HepG2 (cell line): ENCODE results near the gene FNDC3B. TPM values are rescaled to one million over a fixed set of nuclear protein-coding genes. Genes with fewer than 3 reads are reported as not detected.
A peak's percentile ranks its signal among the peaks of the same experiment; 100 is the strongest.
"Not testable (repeated sequence)": the region's sequence is repeated elsewhere in the genome, so short reads cannot be mapped to it uniquely, and the experiment has no call there.

Experiments used
- ATAC-seq: fragments of 200-7000 bp; cut with Tn5 transposase; 3 replicates; pipeline ENCODE4 v1.9.1; 2020; ENCODE audit warnings: mild to moderate bottlenecking, moderate library complexity
- BruUV-seq: library from RNA; stranded (reverse); fragments of 400-500 nt; replicated peaks from 2 replicates; lab custom pipeline; 2021; lab: Mats Ljungman, UMichigan
- CTCF ChIA-PET: fragments of 300-600 bp; formaldehyde crosslinking; extraction: SDS; loops from one replicate; lab custom pipeline; 2021; ENCODE audit warnings: low total read pairs, inconsistent platforms, low intra/inter-chr PET ratio; lab: Yijun Ruan, JAX
- POLR2A ChIA-PET: fragments of 350-600 bp; sonication (Branson Sonifier 250); formaldehyde crosslinking; loops from one replicate; lab custom pipeline; 2020; ENCODE audit warnings: antibody characterized with exemption, inconsistent platforms; lab: Yijun Ruan, JAX
- DNase-seq: peaks from one replicate; pipeline ENCODE4 v3.0.0-alpha.2; 2015; ENCODE audit warnings: low spot score
- FAIRE-seq: peaks from 3 replicates; lab custom pipeline; 2011; peaks lifted over from hg19 to GRCh38; lab: Jason Lieb, UNC
- H2AFZ ChIP-seq: one replicate; pipeline ENCODE4 v1.6.1; 2011; ENCODE audit warnings: low read length, inconsistent platforms
- H3K27ac ChIP-seq: fragments of 300-600 bp; 3 replicates; pipeline ENCODE4 v1.8.0; 2011; ENCODE audit warnings: mixed run types, mild to moderate bottlenecking, mixed read lengths, low read length, inconsistent platforms; ENCODE audit not compliant: insufficient read depth; ENCODE audit errors: extremely low read length
- H3K27me3 ChIP-seq, 2 experiments: fragments of 200-600 bp in 1 of 2; 2 replicates in 1 of 2; 3 replicates in 1 of 2; pipeline versions ENCODE4 v1.6.0 to v1.8.0; 2011; ENCODE audit warnings: low read length in 2 of 2, mild to moderate bottlenecking in 2 of 2, moderate library complexity in 2 of 2, inconsistent platforms in 1 of 2; ENCODE audit not compliant: insufficient read depth in 2 of 2, control insufficient read depth in 1 of 2
- H3K36me3 ChIP-seq, 2 experiments: fragments of 200-600 bp in 1 of 2; replicated peaks in 1 of 2; 2 replicates in 1 of 2; 3 replicates in 1 of 2; pipeline versions ENCODE4 v1.5.1 to v1.8.0; 2011; ENCODE audit warnings: low read length in 2 of 2, inconsistent platforms in 1 of 2; ENCODE audit not compliant: insufficient read depth in 2 of 2, control insufficient read depth in 1 of 2
- H3K4me1 ChIP-seq: 2 replicates; pipeline ENCODE4 v1.5.1; 2012; ENCODE audit warnings: low read length, inconsistent platforms; ENCODE audit not compliant: insufficient read depth
- H3K4me2 ChIP-seq: 2 replicates; pipeline ENCODE4 v1.6.0; 2011; ENCODE audit warnings: low read depth, low read length, inconsistent platforms
- H3K4me3 ChIP-seq, 3 experiments: fragments of 200-600 bp in 1 of 3; sonication (generic), shearing (Covaris generic) in 1 of 3; replicated peaks in 1 of 3; 2 replicates each; pipeline ENCODE4 v1.5.1; 2011 to 2016; ENCODE audit warnings: low read length in 3 of 3, inconsistent platforms in 2 of 3, low read depth in 2 of 3, mild to moderate bottlenecking in 2 of 3, control low read depth in 1 of 3, mixed read lengths in 1 of 3; ENCODE audit not compliant: insufficient read depth in 1 of 3
- H3K79me2 ChIP-seq: one replicate; pipeline ENCODE4 v1.6.1; 2011; ENCODE audit warnings: low read length, inconsistent platforms; ENCODE audit not compliant: insufficient read depth
- H3K9ac ChIP-seq: 2 replicates; pipeline ENCODE4 v1.6.0; 2011; ENCODE audit warnings: mild to moderate bottlenecking, low read depth, low read length, inconsistent platforms; ENCODE audit not compliant: insufficient read depth
- H3K9me3 ChIP-seq: 2 replicates; pipeline ENCODE4 v1.5.1; 2012; ENCODE audit warnings: mild to moderate bottlenecking, low read length
- H4K20me1 ChIP-seq: 2 replicates; pipeline ENCODE4 v1.6.0; 2011; ENCODE audit warnings: inconsistent platforms, mild to moderate bottlenecking, low read length, moderate library complexity; ENCODE audit not compliant: insufficient read depth
- BCL6 ChIP-seq: IDR thresholded peaks from 2 replicates; pipeline ENCODE4 v1.6.1; 2016; ENCODE audit warnings: missing genetic modification reagents, missing compliant biosample characterization
- CENPT ChIP-seq: sonication (generic); formaldehyde crosslinking; IDR thresholded peaks from 2 replicates; pipeline ENCODE4 v1.8.0; 2022; ENCODE audit warnings: low read depth, mild to moderate bottlenecking, moderate library complexity, missing genetic modification reagents
- CREB3 ChIP-seq: sonication (generic); formaldehyde crosslinking; IDR thresholded peaks from 2 replicates; pipeline ENCODE4 v1.5.0; 2020; ENCODE audit warnings: missing genetic modification reagents
- HMG20B ChIP-seq: conservative IDR thresholded peaks from 2 replicates; pipeline ENCODE4 v1.6.1; 2016; ENCODE audit warnings: missing genetic modification reagents, missing compliant biosample characterization
- KAT2B ChIP-seq: fragments of 150-350 bp; IDR thresholded peaks from 2 replicates; pipeline ENCODE4 v1.6.1; 2014; ENCODE audit warnings: low read depth, low read length, borderline replicate concordance
- MLLT10 ChIP-seq: sonication (generic); formaldehyde crosslinking; IDR thresholded peaks from 2 replicates; pipeline ENCODE4 v1.4.0; 2020; ENCODE audit warnings: missing genetic modification reagents
- MXD3 ChIP-seq: IDR thresholded peaks from 2 replicates; pipeline ENCODE4 v1.6.1; 2016; ENCODE audit warnings: mild to moderate bottlenecking, missing biosample characterization, missing genetic modification reagents
- ZNF546 ChIP-seq: sonication (generic); formaldehyde crosslinking; conservative IDR thresholded peaks from 2 replicates; pipeline ENCODE4 v1.8.1; 2023; ENCODE audit warnings: mild to moderate bottlenecking, missing genetic modification reagents
- ZNF703 ChIP-seq: sonication (generic); formaldehyde crosslinking; IDR thresholded peaks from 2 replicates; pipeline ENCODE4 v1.5.1; 2020; ENCODE audit warnings: missing genetic modification reagents, mild to moderate bottlenecking, moderate library complexity, borderline replicate concordance
- ZNF724P ChIP-seq: sonication (generic); formaldehyde crosslinking; IDR thresholded peaks from 2 replicates; pipeline ENCODE4 v1.8.0; 2022; ENCODE audit warnings: missing genetic modification reagents, borderline replicate concordance
- WGBS: methylation state at CpG from one replicate; pipeline ENCODE4 v1.1.6; 2017; ENCODE audit warnings: low lambda C conversion rate; 5-methylcytosine and 5-hydroxymethylcytosine counted together
- in situ Hi-C: cut with HindIII; loops from 2 replicates; pipeline ENCODE4 v1.10.0; 2017; ENCODE audit warnings: low pct_unique_long_range_greater_than_20kb; ENCODE audit not compliant: extremely low pct_ligation_motif_present
- intact Hi-C: fragments of 100-400 bp; cut with micrococcal nuclease; formaldehyde crosslinking; loops from one replicate; pipeline ENCODE4 v1.10.0; 2022; ENCODE audit not compliant: unreplicated experiment
- polyA plus RNA-seq, 8 experiments: library from polyadenylated mRNA; depleted of rRNA in 3 of 8; stranded (reverse) in 7 of 8; unstranded in 1 of 8; fragments of >200 nt; fragmentation: Illumina TruSeq in 4 of 8; extraction: Trizol in 4 of 8; gene quantifications; 2 replicates each; pipeline versions ENCODE4 v1.2.1 to v1.2.3, GENCODE V29; 2011 to 2016; ENCODE audit warnings: low read depth in 4 of 8, missing spikeins in 1 of 8, mixed read lengths in 1 of 8; ENCODE audit not compliant: insufficient read depth in 1 of 8
- total RNA-seq, 5 experiments: library from RNA; depleted of rRNA; stranded (reverse); fragments of >200 nt; fragmentation: Illumina TruSeq; extraction: Trizol; gene quantifications; 2 replicates each; pipeline ENCODE4 v1.2.3, GENCODE V29; 2016; ENCODE audit warnings: low read depth in 1 of 5

FNDC3B gene
- total and polyA plus RNA-seq, 2 of the 13 experiments (the other 11 are each of a cell fraction or from before 2014, with no cell fraction given), result 74.8 to 103 TPM

- no peak for DNase-seq
- intact Hi-C loops (no loop called here), in situ Hi-C loops (no loop called here)
- ATAC-seq, result no peak
- no peak overlapping the region for H3K4me3 ChIP-seq
- POLR2A ChIA-PET, result interaction anchor here (0.9 kb wide), 1 partner anchor 10 kb away, joined by 3 read pairs; no protein-coding TSS in a partner anchor
- no peak overlapping the region for H3K4me2 ChIP-seq
- TF ChIP-seq ZNF724P (CRISPR knock-in tag), result no peak
- TF ChIP-seq KAT2B, result no peak
- no peak for TF ChIP-seq CENPT (CRISPR knock-in tag)
- TF ChIP-seq MLLT10 (CRISPR knock-in tag), result no peak
- no peak for TF ChIP-seq ZNF546 (CRISPR knock-in tag)
- TF ChIP-seq ZNF703 (CRISPR knock-in tag), result no peak
- no peak for TF ChIP-seq MXD3 (CRISPR knock-in tag)
- no peak for TF ChIP-seq HMG20B (CRISPR knock-in tag)
- TF ChIP-seq CREB3 (CRISPR knock-in tag), result no peak
- no peak for TF ChIP-seq BCL6
- H2AFZ ChIP-seq, result no peak overlapping the region
- no peaks in the 10 kb centered on the region for H3K79me2 ChIP-seq
- H3K9me3 ChIP-seq, result no peaks in the 10 kb centered on the region
- no peaks in the 10 kb centered on the region for H3K36me3 ChIP-seq
- no peak for FAIRE-seq
- CTCF ChIA-PET, result no interaction called here
- H4K20me1 ChIP-seq, result no peaks in the 10 kb centered on the region
- no peak overlapping the region for H3K9ac ChIP-seq
- no peaks in the 10 kb centered on the region for H3K27me3 ChIP-seq
- WGBS, result 98% methylated on average over 2 of the region's 2 CpGs
- H3K4me1 ChIP-seq, result peaks cover 49% of the 10 kb centered on the region
- no TSS peak for BruUV-seq
- H3K27ac ChIP-seq, result no peak overlapping the region
These were observed 43.1 kb upstream of the FNDC3B start for GRCh38 chr3:171996178-171996817.

GRCh38 chr3:171998731-171999130, 40.6 kb upstream of the FNDC3B start:
- in situ Hi-C loops, BruUV-seq, H3K9ac ChIP-seq, intact Hi-C loops, POLR2A ChIA-PET, H3K9me3 ChIP-seq, H3K79me2 ChIP-seq, FAIRE-seq, H3K4me2 ChIP-seq, H4K20me1 ChIP-seq, H3K4me3 ChIP-seq, H3K36me3 ChIP-seq, H2AFZ ChIP-seq, H3K27ac ChIP-seq, DNase-seq, ATAC-seq, CTCF ChIA-PET, H3K27me3 ChIP-seq: not testable (repeated sequence)
- H3K4me1 ChIP-seq, result peaks cover 47% of the 10 kb centered on the region
- WGBS, result 100% methylated on average over 9 of the region's 24 CpGs

DNA sequence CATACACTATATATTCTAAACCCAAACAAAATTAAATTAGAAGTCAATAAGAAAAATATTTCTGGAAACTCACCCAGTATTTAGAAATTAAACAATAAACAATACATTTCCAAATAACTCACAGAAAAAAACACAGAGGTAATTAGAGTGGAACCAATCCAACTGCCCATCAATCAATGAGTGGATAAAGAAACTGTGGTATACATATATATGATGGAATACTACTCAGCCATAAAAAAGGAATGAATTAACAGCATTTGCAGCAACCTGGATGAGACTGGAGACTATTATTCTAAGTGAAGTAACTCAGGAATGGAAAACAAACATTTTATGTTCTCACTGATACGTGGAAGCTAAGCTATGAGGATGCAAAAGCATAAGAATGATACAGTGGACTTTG, 37.8 kb upstream of the FNDC3B start:
- H4K20me1 ChIP-seq, FAIRE-seq, H3K36me3 ChIP-seq, intact Hi-C loops, H3K27ac ChIP-seq, H3K79me2 ChIP-seq, H3K4me2 ChIP-seq, H3K9ac ChIP-seq, CTCF ChIA-PET, H3K9me3 ChIP-seq, H3K4me3 ChIP-seq, BruUV-seq, ATAC-seq, DNase-seq, H3K27me3 ChIP-seq, in situ Hi-C loops: not testable (repeated sequence)
- Histone ChIP-seq H2AFZ (peak overlapping the region; percentile 40), H3K4me1 (peaks cover 42% of the 10 kb centered on the region)
- 90% methylated on average over 1 of the region's 1 CpG for WGBS
- POLR2A ChIA-PET, result interaction anchor here (0.9 to 1.6 kb wide), 2 partner anchors 10 to 11 kb away, joined by 3 to 5 read pairs; no protein-coding TSS in a partner anchor
